CD4-positive, alpha-beta T cell treated with Interleukin-15 for 1 hour (primary cell): ENCODE results near the gene TMEM59.

ENCODE experiments used
- DNase-seq: peaks from one replicate; pipeline ENCODE4 v3.0.0-alpha.2; 2020

The TMEM59 gene

DNA sequence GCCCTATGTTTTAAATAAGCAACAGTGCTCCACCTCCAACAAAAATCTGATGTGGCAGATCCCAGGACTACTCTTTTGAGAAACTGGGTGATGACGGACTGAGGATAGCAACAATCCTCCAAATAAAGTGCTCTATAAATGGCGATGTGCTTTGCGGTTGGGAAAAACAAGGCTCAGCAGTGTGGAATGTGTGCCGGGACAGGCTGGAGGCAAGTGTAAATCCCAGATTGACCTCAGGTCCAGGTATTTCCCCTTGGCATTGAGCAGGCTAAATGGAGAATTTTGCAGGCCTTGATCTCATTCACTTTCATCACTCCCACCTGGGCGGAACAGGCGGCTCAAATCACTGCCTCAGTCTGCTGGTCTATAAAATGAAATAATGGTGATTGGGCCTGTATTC is 71.8 kb downstream of the TMEM59 start:
- no peak for DNase-seq

DNA sequence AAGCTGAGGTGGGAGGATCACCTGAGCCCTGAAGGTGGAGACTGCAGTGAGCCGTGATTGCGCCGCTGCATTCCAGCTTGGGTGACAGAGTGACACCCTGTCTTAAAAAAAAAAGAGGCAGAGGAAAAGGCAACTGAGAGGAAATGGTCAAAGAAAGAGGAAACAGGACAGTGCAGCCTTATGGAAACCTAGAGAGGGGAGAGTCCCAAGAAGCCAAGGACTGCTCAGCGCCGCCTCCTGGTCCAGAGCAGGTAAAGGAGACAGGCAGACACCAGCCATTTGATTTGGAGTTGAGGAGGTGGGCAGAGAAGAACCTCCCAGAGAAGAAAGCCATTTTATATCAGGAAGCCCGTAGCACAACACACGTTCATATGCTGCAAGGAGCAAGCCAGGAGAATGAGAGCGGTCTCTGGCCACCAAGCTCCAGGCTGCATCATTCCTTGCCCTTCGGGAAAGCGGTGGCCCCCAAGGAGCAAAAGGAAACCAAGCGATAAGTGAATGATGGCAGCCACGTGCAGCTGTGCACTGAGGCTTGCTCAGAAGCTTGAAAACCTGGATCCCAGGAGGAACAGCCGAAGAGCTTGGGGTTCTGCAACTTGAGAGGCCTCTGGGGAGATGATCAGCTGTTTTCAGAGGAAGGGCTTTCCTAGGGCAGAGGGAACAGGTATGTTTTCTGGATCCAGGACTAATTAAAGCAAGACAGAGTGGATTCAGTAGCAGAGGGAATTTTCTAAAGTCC is 73.1 kb downstream of the TMEM59 start:
- no peak for DNase-seq
